Prostate gland (tissue), 2 donors: Measurements from ENCODE around the gene CLDN20.

ENCODE experiments used
- POLR2A ChIP-seq: fragments of 450-650 bp; IDR thresholded peaks from one replicate; pipeline ENCODE4 v1.6.1; 2016; ENCODE audit warnings: antibody characterized with exemption, mild to moderate bottlenecking
- TF ChIP-seq, protein P1 (sequence below), 4 experiments: fragments of 200-600 bp in 2 of 4; fragments of 450-650 bp in 2 of 4; sonication (generic) in 2 of 4; IDR thresholded peaks; 1 replicate in 3 of 4; 2 replicates in 1 of 4; pipeline ENCODE4 v1.5.1; 2016 to 2019; ENCODE audit warnings: antibody characterized with exemption in 4 of 4, mild to moderate bottlenecking in 2 of 4, moderate library complexity in 2 of 4

DNA sequence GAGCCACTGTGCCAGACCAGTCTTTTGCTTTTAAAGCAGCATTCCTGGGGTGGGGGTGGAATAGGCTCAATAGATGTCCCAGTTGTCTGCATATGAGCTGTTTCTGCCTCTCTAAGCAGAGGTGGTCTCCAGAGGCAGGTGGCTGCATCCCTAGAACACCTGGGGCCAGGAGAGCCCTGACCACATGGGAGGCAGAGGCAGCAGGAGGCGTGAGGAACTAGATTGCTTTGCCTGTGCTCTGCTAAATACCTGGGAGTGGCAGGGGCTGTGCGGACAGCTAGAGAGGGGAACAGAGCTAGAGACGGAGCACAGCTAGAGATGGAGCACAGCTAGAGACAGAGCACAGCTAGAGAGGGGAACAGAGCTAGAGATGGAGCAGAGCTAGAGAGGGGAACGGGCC is 29.1 kb upstream of the CLDN20 start:
- TF ChIP-seq, protein P1, sequence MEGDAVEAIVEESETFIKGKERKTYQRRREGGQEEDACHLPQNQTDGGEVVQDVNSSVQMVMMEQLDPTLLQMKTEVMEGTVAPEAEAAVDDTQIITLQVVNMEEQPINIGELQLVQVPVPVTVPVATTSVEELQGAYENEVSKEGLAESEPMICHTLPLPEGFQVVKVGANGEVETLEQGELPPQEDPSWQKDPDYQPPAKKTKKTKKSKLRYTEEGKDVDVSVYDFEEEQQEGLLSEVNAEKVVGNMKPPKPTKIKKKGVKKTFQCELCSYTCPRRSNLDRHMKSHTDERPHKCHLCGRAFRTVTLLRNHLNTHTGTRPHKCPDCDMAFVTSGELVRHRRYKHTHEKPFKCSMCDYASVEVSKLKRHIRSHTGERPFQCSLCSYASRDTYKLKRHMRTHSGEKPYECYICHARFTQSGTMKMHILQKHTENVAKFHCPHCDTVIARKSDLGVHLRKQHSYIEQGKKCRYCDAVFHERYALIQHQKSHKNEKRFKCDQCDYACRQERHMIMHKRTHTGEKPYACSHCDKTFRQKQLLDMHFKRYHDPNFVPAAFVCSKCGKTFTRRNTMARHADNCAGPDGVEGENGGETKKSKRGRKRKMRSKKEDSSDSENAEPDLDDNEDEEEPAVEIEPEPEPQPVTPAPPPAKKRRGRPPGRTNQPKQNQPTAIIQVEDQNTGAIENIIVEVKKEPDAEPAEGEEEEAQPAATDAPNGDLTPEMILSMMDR (IDR thresholded peaks at IDR 0.05) = no peak
- TF ChIP-seq POLR2A = no peak
